Activated CD8-positive, alpha-beta memory T cell treated with anti-CD3 and anti-CD28 coated beads, Interleukin-2, amount 10 ng/mL, durations not matched to agents 7 days and 5 days (primary cell): Measurements from ENCODE around the gene ARTN. TPM values are rescaled to one million over a fixed set of nuclear protein-coding genes. Genes with fewer than 3 reads are reported as not detected.
A peak's percentile ranks its signal among the peaks of the same experiment; 100 is the strongest.

ENCODE experiments used
- ATAC-seq: fragments of 150-1000 bp; cut with Tn5 transposase; one replicate; pipeline ENCODE4 v1.10.0; 2021; ENCODE audit warnings: moderate library complexity
- CTCF ChIA-PET: fragments of 350-600 bp; sonication (Branson Sonifier 250); formaldehyde crosslinking; loops from one replicate; lab custom pipeline; 2021; ENCODE audit warnings: antibody characterized with exemption; lab: Charles Lee
- DNase-seq: peaks from one replicate; pipeline ENCODE4 v3.0.0-alpha.2; 2020
- H3K27ac Mint-ChIP-seq: one replicate; pipeline ENCODE4 v1.8.0; 2021; ENCODE audit warnings: mild to moderate bottlenecking, mixed read lengths
- H3K27me3 Mint-ChIP-seq: one replicate; pipeline ENCODE4 v1.8.0; 2021; ENCODE audit warnings: mixed read lengths
- H3K36me3 Mint-ChIP-seq: one replicate; pipeline ENCODE4 v1.8.0; 2021; ENCODE audit warnings: mild to moderate bottlenecking, mixed read lengths
- H3K4me1 Mint-ChIP-seq: one replicate; pipeline ENCODE4 v1.8.0; 2021; ENCODE audit warnings: mixed read lengths
- H3K4me3 Mint-ChIP-seq: one replicate; pipeline ENCODE4 v1.8.0; 2021; ENCODE audit warnings: mild to moderate bottlenecking, moderate library complexity, mixed read lengths
- H3K9me3 Mint-ChIP-seq: one replicate; pipeline ENCODE4 v1.8.0; 2022; ENCODE audit warnings: low read depth, mixed read lengths
- total RNA-seq, 2 experiments: library from RNA; stranded (reverse); gene quantifications; one replicate each; pipeline ENCODE4 v1.2.3, GENCODE V29; 2021

Gene ARTN
- not detected for total RNA-seq

- ATAC-seq (no peak), DNase-seq (no peak)
- H3K27me3 Mint-ChIP-seq: peaks cover 24% of the 10 kb centered on the region
- H3K36me3 Mint-ChIP-seq: peaks cover 2% of the 10 kb centered on the region
- CTCF ChIA-PET: interaction anchor here (0.8 to 7.2 kb wide), 35 partner anchors 8 to 707 kb away, joined by 3 to 202 read pairs (median 6); partner anchors contain the start of genes ATP6V0B, IPO13 and PTPRF
- H3K4me3 Mint-ChIP-seq: no peak within 1 kb of the TSS
- H3K27ac Mint-ChIP-seq: peak within 1 kb of the TSS; percentile 20
- peaks cover 4% of the 10 kb centered on the region for H3K4me1 Mint-ChIP-seq
- no peaks in the 10 kb centered on the region for H3K9me3 Mint-ChIP-seq
Observed at GRCh38 chr1:43933386-43934100, at the start of gene ARTN. Gene ARTN, plus strand, starts transcription at chr1:43933801. Its CDS starts 1,856 bp downstream, at chr1:43935657.

- CTCF ChIA-PET: interaction anchor here (0.7 kb wide), 1 partner anchor 15 kb away, joined by 3 read pairs; no protein-coding TSS in a partner anchor
Observed at GRCh38 chr1:43885279-43885801, 48.3 kb upstream of the ARTN start.

GRCh38 chr1:43887748-43888147 lies 45.9 kb upstream of the ARTN start:
- H3K27me3 Mint-ChIP-seq: no peaks in the 10 kb centered on the region
- H3K4me1 Mint-ChIP-seq: no peaks in the 10 kb centered on the region
- H3K9me3 Mint-ChIP-seq: no peaks in the 10 kb centered on the region
- H3K36me3 Mint-ChIP-seq: no peaks in the 10 kb centered on the region
- ATAC-seq: no peak
- CTCF ChIA-PET: no interaction called here
- DNase-seq: no peak
- H3K27ac Mint-ChIP-seq: no peak overlapping the region
- H3K4me3 Mint-ChIP-seq: no peak overlapping the region

More at GRCh38 chr1:43885279-43885801, 48.3 kb upstream of the ARTN start:
- H3K4me3 Mint-ChIP-seq: no peak overlapping the region
- DNase-seq: no peak
- H3K9me3 Mint-ChIP-seq: no peaks in the 10 kb centered on the region
- no peak overlapping the region for H3K27ac Mint-ChIP-seq
- no peak for ATAC-seq
- no peaks in the 10 kb centered on the region for H3K36me3 Mint-ChIP-seq
- no peaks in the 10 kb centered on the region for H3K4me1 Mint-ChIP-seq
- H3K27me3 Mint-ChIP-seq: no peaks in the 10 kb centered on the region

- CTCF ChIA-PET: interaction anchor here (1.0 kb wide), 1 partner anchor 44 kb away, joined by 3 read pairs; no protein-coding TSS in a partner anchor
- ATAC-seq (no peak), DNase-seq (no peak)
- Mint-ChIP-seq H3K27me3 (no peaks in the 10 kb centered on the region), H3K9me3 (no peaks in the 10 kb centered on the region), H3K27ac (no peak overlapping the region), H3K36me3 (peaks cover 2% of the 10 kb centered on the region), H3K4me3 (no peak overlapping the region), H3K4me1 (no peaks in the 10 kb centered on the region)
Observed at GRCh38 chr1:43890815-43891214, 42.8 kb upstream of the ARTN start.

- no peaks in the 10 kb centered on the region for H3K27me3 Mint-ChIP-seq
- no peak overlapping the region for H3K27ac Mint-ChIP-seq
- ATAC-seq (no peak), DNase-seq (no peak)
- H3K4me3 Mint-ChIP-seq: no peak overlapping the region
- CTCF ChIA-PET: no interaction called here
- peaks cover 2% of the 10 kb centered on the region for H3K36me3 Mint-ChIP-seq
- H3K4me1 Mint-ChIP-seq: peaks cover 3% of the 10 kb centered on the region
- H3K9me3 Mint-ChIP-seq: no peaks in the 10 kb centered on the region
Observed at GRCh38 chr1:43893006-43893405, 40.6 kb upstream of the ARTN start.

- CTCF ChIA-PET: no interaction called here
- peaks cover 3% of the 10 kb centered on the region for H3K4me1 Mint-ChIP-seq
- DNase-seq (no peak), ATAC-seq (no peak)
- no peak overlapping the region for H3K27ac Mint-ChIP-seq
- no peak overlapping the region for H3K4me3 Mint-ChIP-seq
- peaks cover 2% of the 10 kb centered on the region for H3K36me3 Mint-ChIP-seq
- no peaks in the 10 kb centered on the region for H3K9me3 Mint-ChIP-seq
- no peaks in the 10 kb centered on the region for H3K27me3 Mint-ChIP-seq
Observed at GRCh38 chr1:43898981-43899380, 34.6 kb upstream of the ARTN start.

- no peak for ATAC-seq
- Mint-ChIP-seq H3K4me1 (peaks cover 3% of the 10 kb centered on the region), H3K36me3 (no peaks in the 10 kb centered on the region), H3K9me3 (no peaks in the 10 kb centered on the region), H3K4me3 (no peak overlapping the region), H3K27me3 (no peaks in the 10 kb centered on the region), H3K27ac (no peak overlapping the region)
- CTCF ChIA-PET: interaction anchor here (0.9 kb wide), 1 partner anchor 15 kb away, joined by 3 read pairs; no protein-coding TSS in a partner anchor
- no peak for DNase-seq
Observed at GRCh38 chr1:43900386-43900785, 33.2 kb upstream of the ARTN start.

- CTCF ChIA-PET: interaction anchor here (0.9 to 2.2 kb wide), 2 partner anchors 33 to 138 kb away, joined by 3 to 6 read pairs; no protein-coding TSS in a partner anchor
- H3K9me3 Mint-ChIP-seq: no peaks in the 10 kb centered on the region
Observed at GRCh38 chr1:43901196-43901961, 32.2 kb upstream of the ARTN start.

GRCh38 chr1:43902058-43902831 lies 31.4 kb upstream of the ARTN start:
- ATAC-seq (no peak), DNase-seq (no peak)
- no peaks in the 10 kb centered on the region for H3K36me3 Mint-ChIP-seq
- H3K27ac Mint-ChIP-seq: peak overlapping the region; percentile 33
- H3K9me3 Mint-ChIP-seq: no peaks in the 10 kb centered on the region
- peaks cover 3% of the 10 kb centered on the region for H3K4me1 Mint-ChIP-seq
- H3K27me3 Mint-ChIP-seq: no peaks in the 10 kb centered on the region
- H3K4me3 Mint-ChIP-seq: no peak overlapping the region
- CTCF ChIA-PET: interaction anchor here (0.9 to 2.2 kb wide), 2 partner anchors 33 to 139 kb away, joined by 3 to 6 read pairs; no protein-coding TSS in a partner anchor

More at GRCh38 chr1:43901196-43901961, 32.2 kb upstream of the ARTN start:
- Mint-ChIP-seq H3K27me3 (no peaks in the 10 kb centered on the region), H3K4me3 (no peak overlapping the region), H3K27ac (no peak overlapping the region), H3K36me3 (no peaks in the 10 kb centered on the region), H3K4me1 (peaks cover 3% of the 10 kb centered on the region)
- DNase-seq (no peak), ATAC-seq (no peak)

- Mint-ChIP-seq H3K27me3 (no peaks in the 10 kb centered on the region), H3K4me3 (no peak overlapping the region), H3K4me1 (no peaks in the 10 kb centered on the region), H3K36me3 (no peaks in the 10 kb centered on the region), H3K9me3 (no peaks in the 10 kb centered on the region), H3K27ac (no peak overlapping the region)
- CTCF ChIA-PET: no interaction called here
- ATAC-seq: no peak
- no peak for DNase-seq
Observed at GRCh38 chr1:43904660-43905551, 28.7 kb upstream of the ARTN start.

- no peaks in the 10 kb centered on the region for H3K9me3 Mint-ChIP-seq
- H3K27me3 Mint-ChIP-seq: no peaks in the 10 kb centered on the region
- no peaks in the 10 kb centered on the region for H3K36me3 Mint-ChIP-seq
- CTCF ChIA-PET: interaction anchor here (0.6 kb wide), 1 partner anchor 15 kb away, joined by 3 read pairs; no protein-coding TSS in a partner anchor
- H3K27ac Mint-ChIP-seq: no peak overlapping the region
- no peaks in the 10 kb centered on the region for H3K4me1 Mint-ChIP-seq
- no peak for ATAC-seq
- DNase-seq: no peak
- H3K4me3 Mint-ChIP-seq: no peak overlapping the region
Observed at GRCh38 chr1:43908226-43908625, 25.4 kb upstream of the ARTN start.

GRCh38 chr1:43908858-43909257 lies 24.7 kb upstream of the ARTN start:
- Mint-ChIP-seq H3K4me3 (no peak overlapping the region), H3K9me3 (no peaks in the 10 kb centered on the region), H3K4me1 (no peaks in the 10 kb centered on the region), H3K36me3 (no peaks in the 10 kb centered on the region), H3K27ac (no peak overlapping the region), H3K27me3 (no peaks in the 10 kb centered on the region)
- ATAC-seq: no peak
- no peak for DNase-seq
- CTCF ChIA-PET: interaction anchor here (0.6 kb wide), 1 partner anchor 14 kb away, joined by 3 read pairs; no protein-coding TSS in a partner anchor
